H9 (cell line): ENCODE measurements around the gene DNAH8. TPM values are rescaled to one million over a fixed set of nuclear protein-coding genes. Genes with fewer than 3 reads are reported as not detected.

Experiments
- DNase-seq: peaks from one replicate; pipeline ENCODE4 v3.0.0-alpha.2; 2017
- H2AFZ ChIP-seq: one replicate; pipeline ENCODE4 v1.6.1; 2013; ENCODE audit warnings: mild to moderate bottlenecking, low read length, control low read depth, moderate library complexity
- H2AK5ac ChIP-seq: 2 replicates; pipeline ENCODE4 v1.6.1; 2013; ENCODE audit warnings: low read length, control low read depth, mixed read lengths; ENCODE audit not compliant: insufficient read length
- H2BK120ac ChIP-seq: one replicate; pipeline ENCODE4 v1.6.1; 2013; ENCODE audit warnings: low read depth, mild to moderate bottlenecking, low read length, control low read depth, inconsistent platforms; ENCODE audit not compliant: poor library complexity, severe bottlenecking
- H2BK12ac ChIP-seq: 2 replicates; pipeline ENCODE4 v1.6.1; 2013; ENCODE audit warnings: low read length, control low read depth, mixed read lengths, low read depth; ENCODE audit not compliant: insufficient read length
- H2BK15ac ChIP-seq: 2 replicates; pipeline ENCODE4 v1.6.1; 2013; ENCODE audit warnings: low read depth, low read length, control low read depth
- H2BK20ac ChIP-seq: one replicate; pipeline ENCODE4 v1.6.1; 2013; ENCODE audit warnings: low read depth, mild to moderate bottlenecking, low read length, control low read depth, inconsistent platforms; ENCODE audit not compliant: poor library complexity, severe bottlenecking
- H2BK5ac ChIP-seq: 2 replicates; pipeline ENCODE4 v1.6.1; 2013; ENCODE audit warnings: low read length, control low read depth, mixed read lengths; ENCODE audit not compliant: insufficient read length
- H3K14ac ChIP-seq: 2 replicates; pipeline ENCODE4 v1.6.1; 2013; ENCODE audit warnings: low read length, control low read depth; ENCODE audit not compliant: insufficient read depth
- H3K18ac ChIP-seq: 2 replicates; pipeline ENCODE4 v1.6.1; 2013; ENCODE audit warnings: low read depth, mild to moderate bottlenecking, mixed read lengths, low read length, control low read depth; ENCODE audit not compliant: insufficient read length
- H3K23ac ChIP-seq: 2 replicates; pipeline ENCODE4 v1.6.1; 2013; ENCODE audit warnings: low read length, control low read depth, mixed read lengths, low read depth; ENCODE audit not compliant: insufficient read length
- H3K23me2 ChIP-seq: 2 replicates; pipeline ENCODE4 v1.6.1; 2013; ENCODE audit warnings: low read depth, mild to moderate bottlenecking, mixed read lengths, low read length, control low read depth; ENCODE audit not compliant: insufficient read length, poor library complexity, severe bottlenecking
- H3K27ac ChIP-seq: 2 replicates; pipeline ENCODE4 v1.5.1; 2013; ENCODE audit warnings: low read length, control low read depth, mixed read lengths, low read depth; ENCODE audit not compliant: insufficient read length
- H3K27me3 ChIP-seq: 2 replicates; pipeline ENCODE4 v1.6.1; 2013; ENCODE audit warnings: low read length, control low read depth, inconsistent platforms; ENCODE audit not compliant: insufficient read depth
- H3K4ac ChIP-seq: 2 replicates; pipeline ENCODE4 v1.6.1; 2013; ENCODE audit warnings: low read depth, mild to moderate bottlenecking, control low read depth, inconsistent platforms, low read length, moderate library complexity
- H3K4me1 ChIP-seq: 2 replicates; pipeline ENCODE4 v1.6.1; 2013; ENCODE audit warnings: low read length, control low read depth, inconsistent platforms; ENCODE audit not compliant: insufficient read depth
- H3K4me2 ChIP-seq: 2 replicates; pipeline ENCODE4 v1.6.1; 2013; ENCODE audit warnings: low read length, control low read depth, mixed read lengths; ENCODE audit not compliant: insufficient read length, insufficient read depth
- H3K56ac ChIP-seq: 2 replicates; pipeline ENCODE4 v1.6.1; 2013; ENCODE audit warnings: low read depth, mild to moderate bottlenecking, mixed read lengths, low read length, control low read depth; ENCODE audit not compliant: insufficient read length
- H3K79me1 ChIP-seq: 2 replicates; pipeline ENCODE4 v1.6.1; 2013; ENCODE audit warnings: low read depth, mild to moderate bottlenecking, moderate library complexity, low read length, control low read depth, inconsistent platforms; ENCODE audit not compliant: insufficient read depth, poor library complexity, severe bottlenecking
- H3K79me2 ChIP-seq: 2 replicates; pipeline ENCODE4 v1.6.1; 2013; ENCODE audit warnings: low read length, control low read depth, inconsistent platforms; ENCODE audit not compliant: insufficient read depth
- H3K9ac ChIP-seq: 2 replicates; pipeline ENCODE4 v1.6.1; 2013; ENCODE audit warnings: low read length, control low read depth, mixed read lengths; ENCODE audit not compliant: insufficient read length; ENCODE audit errors: extremely low read depth
- H3K9me3 ChIP-seq: one replicate; pipeline ENCODE4 v1.6.1; 2013; ENCODE audit warnings: low read depth, low read length, inconsistent platforms; ENCODE audit not compliant: control insufficient read depth
- H3T11ph ChIP-seq: one replicate; pipeline ENCODE4 v1.6.1; 2013; ENCODE audit warnings: mild to moderate bottlenecking, low read length, control low read depth, inconsistent platforms
- H4K20me1 ChIP-seq: one replicate; pipeline ENCODE4 v1.6.1; 2013; ENCODE audit not compliant: control insufficient read depth, insufficient read length, insufficient read depth
- H4K5ac ChIP-seq: 2 replicates; pipeline ENCODE4 v1.6.1; 2013; ENCODE audit warnings: low read depth, mild to moderate bottlenecking, mixed read lengths, low read length, control low read depth; ENCODE audit not compliant: insufficient read length
- H4K8ac ChIP-seq: replicated peaks from 2 replicates; pipeline ENCODE4 v1.6.1; 2013; ENCODE audit warnings: low read length, control low read depth, mixed read lengths, low read depth; ENCODE audit not compliant: insufficient read length
- H4K91ac ChIP-seq: 2 replicates; pipeline ENCODE4 v1.6.1; 2013; ENCODE audit warnings: low read depth, mild to moderate bottlenecking, moderate library complexity, mixed read lengths, low read length, control low read depth; ENCODE audit not compliant: insufficient read length
- H3K27ac Mint-ChIP-seq, 3 experiments: 2 replicates in 2 of 3; 3 replicates in 1 of 3; pipeline ENCODE4 v1.8.0; 2020 to 2021; ENCODE audit warnings: mixed read lengths in 3 of 3, mild to moderate bottlenecking in 1 of 3, moderate library complexity in 1 of 3
- H3K27me3 Mint-ChIP-seq: 2 replicates; pipeline ENCODE4 v1.8.0; 2021; ENCODE audit warnings: low read depth, mild to moderate bottlenecking, moderate library complexity, mixed read lengths
- H3K36me3 Mint-ChIP-seq, 3 experiments: 2 replicates in 2 of 3; 3 replicates in 1 of 3; pipeline ENCODE4 v1.8.0; 2020 to 2021; ENCODE audit warnings: low read depth in 3 of 3, mixed read lengths in 3 of 3; ENCODE audit not compliant: insufficient read depth in 1 of 3
- H3K4me1 Mint-ChIP-seq, 2 experiments: 2 replicates each; pipeline ENCODE4 v1.8.0; 2020; ENCODE audit warnings: mixed read lengths in 2 of 2
- H3K4me3 Mint-ChIP-seq, 2 experiments: 2 replicates in 1 of 2; 3 replicates in 1 of 2; pipeline ENCODE4 v1.8.0; 2020 to 2021; ENCODE audit warnings: mild to moderate bottlenecking in 2 of 2, mixed read lengths in 2 of 2, moderate library complexity in 1 of 2
- H3K9me3 Mint-ChIP-seq, 2 experiments: 2 replicates in 1 of 2; 3 replicates in 1 of 2; pipeline ENCODE4 v1.8.0; 2020; ENCODE audit warnings: mild to moderate bottlenecking in 2 of 2, mixed read lengths in 2 of 2, moderate library complexity in 1 of 2
- CTCF ChIP-seq: fragments of 200-600 bp; sonication (generic); conservative IDR thresholded peaks from 3 replicates; pipeline ENCODE4 v1.8.0; 2021; ENCODE audit warnings: antibody characterized with exemption, mild to moderate bottlenecking
- WGBS: extraction: QIAGEN DNeasy Blood & Tissue Kit; methylation state at CpG from one replicate; pipeline ENCODE4 v1.1.7; 2013; ENCODE audit warnings: missing lambda C conversion rate, low lambda C conversion rate, mixed read lengths; ENCODE audit not compliant: insufficient read length; ENCODE audit errors: extremely low coverage; 5-methylcytosine and 5-hydroxymethylcytosine counted together
- total RNA-seq: library from RNA; stranded (reverse); gene quantifications from 2 replicates; pipeline ENCODE4 v1.2.1, GENCODE V29; 2021

The DNAH8 gene
- total RNA-seq, 1 experiment from 2014 or later: not detected

DNA sequence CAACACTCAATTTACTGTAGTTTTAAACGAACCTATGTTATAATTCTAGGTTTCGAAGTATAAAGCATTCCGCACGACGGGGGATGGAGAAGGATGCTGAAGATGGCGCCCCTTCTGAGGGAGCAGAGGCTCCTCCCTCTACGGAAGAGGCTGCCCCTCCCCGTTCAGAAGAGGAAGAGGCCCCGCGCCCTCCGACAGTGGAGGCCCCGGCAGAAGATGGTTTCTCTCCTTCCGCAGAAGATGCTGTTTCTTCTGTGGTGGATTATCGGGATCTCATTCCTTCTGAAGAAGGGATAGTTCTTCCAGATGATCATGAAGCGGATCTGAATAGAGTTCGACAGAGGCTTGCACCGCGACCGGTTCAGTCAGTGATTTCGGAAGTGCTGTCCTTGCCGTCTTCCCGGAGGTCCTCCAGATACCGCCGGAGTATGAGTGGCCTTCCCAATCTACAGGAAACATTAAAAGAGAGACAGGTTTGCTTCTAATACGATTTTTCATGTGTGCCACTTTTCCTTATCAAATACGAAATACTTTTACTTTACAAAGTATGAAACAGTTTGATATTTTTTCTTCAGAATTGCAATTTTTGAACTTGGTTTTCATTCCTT is 7.7 kb downstream of the DNAH8 start:
- no peak for DNase-seq
- Histone ChIP-seq H3K9ac (no peak overlapping the region), H2BK12ac (no peak overlapping the region), H3K56ac (no peak overlapping the region), H2BK5ac (no peak overlapping the region), H3K14ac (no peak overlapping the region), H3K79me1 (no peaks in the 10 kb centered on the region), H3K23me2 (no peaks in the 10 kb centered on the region), H3K79me2 (no peaks in the 10 kb centered on the region), H4K8ac (no peak overlapping the region), H3K23ac (no peak overlapping the region), H4K5ac (no peak overlapping the region), H3K27me3 (no peaks in the 10 kb centered on the region), H3K4ac (no peak overlapping the region), H2BK120ac (no peak overlapping the region), H2AFZ (no peak overlapping the region), H2BK15ac (no peak overlapping the region), H3K18ac (no peak overlapping the region), H3K9me3 (no peaks in the 10 kb centered on the region), H2AK5ac (no peak overlapping the region), H3K27ac (no peak overlapping the region), H2BK20ac (no peak overlapping the region), H4K91ac (no peak overlapping the region), H3T11ph (no peak overlapping the region), H3K4me2 (no peak overlapping the region), H3K4me1 (no peaks in the 10 kb centered on the region), H4K20me1 (no peaks in the 10 kb centered on the region)
- Mint-ChIP-seq H3K27ac (no peak overlapping the region), H3K4me3 (no peak overlapping the region), H3K27me3 (no peaks in the 10 kb centered on the region; the same call in 1 of the 2 replicates), H3K9me3 (peaks cover 0 to 7% of the 10 kb centered on the region in 2 experiments; a peak in 4 of 5 replicates), H3K36me3 (peaks cover 0 to 8% (median 0%) of the 10 kb centered on the region in 3 experiments; a peak in 2 of 7 replicates), H3K4me1 (peaks cover 2 to 3% of the 10 kb centered on the region in 2 experiments; a peak in 1 of 4 replicates)
- no peak for TF ChIP-seq CTCF
- no CpG with 5 or more reads among the region's 26 CpGs for WGBS
